ENCODE results near the gene UGT1A10.

DNA sequence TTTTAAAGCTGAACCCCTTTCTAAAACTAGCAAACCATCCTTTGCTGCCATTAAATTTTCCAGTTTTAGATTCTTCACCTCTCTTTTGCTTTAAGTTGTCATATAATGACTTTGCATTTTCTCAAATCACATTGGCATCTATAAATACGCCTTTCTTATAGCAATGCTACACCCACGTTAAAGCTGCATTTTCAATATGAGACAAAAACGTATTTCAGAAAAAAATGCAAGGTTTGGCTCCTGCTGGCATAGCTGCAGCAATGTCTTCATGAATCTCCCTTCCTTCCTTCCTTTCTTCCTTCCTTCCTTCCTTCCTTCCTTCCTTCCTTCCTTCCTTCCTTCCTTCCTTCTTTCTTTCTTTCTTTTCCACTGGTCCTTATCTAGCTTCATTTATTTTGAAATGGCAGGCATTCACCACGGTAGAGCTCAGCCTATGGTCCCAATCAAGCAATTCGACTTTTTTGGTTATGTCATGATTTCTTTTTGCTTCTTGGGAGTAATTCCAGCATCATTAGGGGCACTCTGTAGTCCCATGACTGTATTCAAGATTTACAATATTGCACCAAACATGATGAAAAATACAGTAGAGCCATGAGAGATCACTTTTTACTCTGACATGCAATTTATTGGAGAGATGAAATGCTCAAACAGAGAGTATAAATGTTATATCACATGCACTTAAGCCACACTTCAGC lies 8.8 kb upstream of the UGT1A10 start:
- TF ChIP-seq, protein P1, sequence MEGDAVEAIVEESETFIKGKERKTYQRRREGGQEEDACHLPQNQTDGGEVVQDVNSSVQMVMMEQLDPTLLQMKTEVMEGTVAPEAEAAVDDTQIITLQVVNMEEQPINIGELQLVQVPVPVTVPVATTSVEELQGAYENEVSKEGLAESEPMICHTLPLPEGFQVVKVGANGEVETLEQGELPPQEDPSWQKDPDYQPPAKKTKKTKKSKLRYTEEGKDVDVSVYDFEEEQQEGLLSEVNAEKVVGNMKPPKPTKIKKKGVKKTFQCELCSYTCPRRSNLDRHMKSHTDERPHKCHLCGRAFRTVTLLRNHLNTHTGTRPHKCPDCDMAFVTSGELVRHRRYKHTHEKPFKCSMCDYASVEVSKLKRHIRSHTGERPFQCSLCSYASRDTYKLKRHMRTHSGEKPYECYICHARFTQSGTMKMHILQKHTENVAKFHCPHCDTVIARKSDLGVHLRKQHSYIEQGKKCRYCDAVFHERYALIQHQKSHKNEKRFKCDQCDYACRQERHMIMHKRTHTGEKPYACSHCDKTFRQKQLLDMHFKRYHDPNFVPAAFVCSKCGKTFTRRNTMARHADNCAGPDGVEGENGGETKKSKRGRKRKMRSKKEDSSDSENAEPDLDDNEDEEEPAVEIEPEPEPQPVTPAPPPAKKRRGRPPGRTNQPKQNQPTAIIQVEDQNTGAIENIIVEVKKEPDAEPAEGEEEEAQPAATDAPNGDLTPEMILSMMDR (IDR thresholded peaks at IDR 0.05) = no peak
- no peak for TF ChIP-seq EZH2 (IDR thresholded peaks at IDR 0.05; ENCODE audit: borderline replicate concordance, insufficient read depth, low read depth, low read length, poor library complexity, severe bottlenecking)
